GM12873 (cell line): Measurements from ENCODE around the gene CPEB3.

Experiments used
- TF ChIP-seq, protein P1 (sequence below): IDR thresholded peaks from 2 replicates; pipeline ENCODE4 v1.5.1; 2012; ENCODE audit warnings: low read depth, mild to moderate bottlenecking, moderate library complexity, low read length, control low read depth; ENCODE audit not compliant: insufficient read depth; ENCODE audit errors: missing control alignments

Gene CPEB3

DNA sequence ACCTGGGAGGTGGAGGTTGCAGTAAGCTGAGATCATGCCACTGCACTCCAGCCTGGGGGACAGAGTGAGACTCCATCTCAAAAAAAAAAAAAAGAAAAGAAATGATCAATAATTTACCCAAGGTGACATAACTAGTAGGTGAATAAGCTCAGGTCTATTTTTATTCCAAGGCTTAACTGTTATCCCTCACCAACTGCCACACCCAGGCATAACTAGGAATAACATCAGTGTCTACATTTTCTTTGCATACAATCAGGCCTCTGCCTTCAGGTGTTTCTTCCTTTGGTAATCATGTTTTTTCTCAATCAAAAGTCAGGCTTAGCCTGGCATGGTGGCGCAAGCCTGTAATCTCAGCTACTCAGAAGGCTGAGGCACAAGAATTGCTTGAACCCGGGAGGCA, 26.6 kb downstream of the CPEB3 start:
- TF ChIP-seq, protein P1, sequence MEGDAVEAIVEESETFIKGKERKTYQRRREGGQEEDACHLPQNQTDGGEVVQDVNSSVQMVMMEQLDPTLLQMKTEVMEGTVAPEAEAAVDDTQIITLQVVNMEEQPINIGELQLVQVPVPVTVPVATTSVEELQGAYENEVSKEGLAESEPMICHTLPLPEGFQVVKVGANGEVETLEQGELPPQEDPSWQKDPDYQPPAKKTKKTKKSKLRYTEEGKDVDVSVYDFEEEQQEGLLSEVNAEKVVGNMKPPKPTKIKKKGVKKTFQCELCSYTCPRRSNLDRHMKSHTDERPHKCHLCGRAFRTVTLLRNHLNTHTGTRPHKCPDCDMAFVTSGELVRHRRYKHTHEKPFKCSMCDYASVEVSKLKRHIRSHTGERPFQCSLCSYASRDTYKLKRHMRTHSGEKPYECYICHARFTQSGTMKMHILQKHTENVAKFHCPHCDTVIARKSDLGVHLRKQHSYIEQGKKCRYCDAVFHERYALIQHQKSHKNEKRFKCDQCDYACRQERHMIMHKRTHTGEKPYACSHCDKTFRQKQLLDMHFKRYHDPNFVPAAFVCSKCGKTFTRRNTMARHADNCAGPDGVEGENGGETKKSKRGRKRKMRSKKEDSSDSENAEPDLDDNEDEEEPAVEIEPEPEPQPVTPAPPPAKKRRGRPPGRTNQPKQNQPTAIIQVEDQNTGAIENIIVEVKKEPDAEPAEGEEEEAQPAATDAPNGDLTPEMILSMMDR: no peak

- TF ChIP-seq, protein P1: no peak
Measured at GRCh38 chr10:92263396-92263795, 27.5 kb downstream of the CPEB3 start.

GRCh38 chr10:92248566-92248965, 42.3 kb downstream of the CPEB3 start:
- TF ChIP-seq, protein P1: no peak

DNA sequence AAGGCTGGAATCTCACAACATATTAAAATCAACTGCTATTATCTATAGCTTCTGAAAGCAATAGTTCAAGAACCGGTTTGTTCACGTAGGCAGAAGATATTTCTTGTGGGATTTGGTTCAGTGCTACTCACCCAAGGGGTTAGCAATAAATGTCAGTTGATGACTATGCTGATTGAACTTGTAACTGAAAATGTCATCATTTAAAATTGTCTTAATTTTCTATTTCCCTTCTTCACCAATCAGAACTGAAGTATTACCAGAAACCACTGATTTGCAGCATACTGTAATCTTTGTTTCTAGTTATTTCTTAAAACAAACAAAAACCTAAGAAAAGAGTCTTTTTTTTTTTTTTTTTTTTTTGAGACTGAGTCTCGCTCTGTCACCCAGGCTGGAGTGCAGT, 46.1 kb downstream of the CPEB3 start:
- TF ChIP-seq, protein P1: no peak

DNA sequence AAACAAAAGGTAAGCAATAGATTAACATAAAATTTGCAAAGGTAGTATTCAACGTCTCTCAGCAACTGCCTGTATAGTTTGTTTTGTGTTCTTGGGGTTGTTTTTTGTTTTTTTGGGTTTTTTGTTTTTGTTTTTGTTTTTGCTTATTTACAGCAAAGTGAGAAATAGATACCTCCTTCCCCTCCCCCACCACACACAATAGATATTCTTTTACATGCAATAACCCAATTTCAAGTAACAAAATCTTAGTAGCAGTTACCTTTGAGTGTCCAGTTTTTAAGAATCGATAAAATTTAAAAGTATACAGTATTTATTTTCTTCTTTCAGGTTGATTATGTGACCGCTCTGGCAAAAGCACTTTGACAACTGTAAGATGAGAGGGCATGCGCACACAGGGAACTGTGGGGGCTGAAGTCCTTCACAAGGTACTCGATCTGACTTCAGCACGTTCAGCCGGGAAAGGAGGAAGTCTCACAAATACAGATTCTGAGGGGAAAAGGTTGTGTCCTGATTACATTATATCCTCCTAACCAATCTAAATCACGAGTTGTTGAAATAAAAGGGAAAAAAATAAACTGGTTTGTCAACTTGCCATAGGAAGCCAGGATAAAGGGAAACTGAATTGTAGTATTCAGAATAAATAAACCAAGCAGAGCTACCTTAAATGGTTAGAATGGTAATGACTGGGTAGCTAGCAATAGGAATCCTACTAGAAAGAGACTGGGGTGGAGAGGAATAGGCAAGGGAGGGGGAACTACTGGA, 47.8 kb downstream of the CPEB3 start:
- TF ChIP-seq, protein P1: no peak

GRCh38 chr10:92242380-92242779, 48.5 kb downstream of the CPEB3 start:
- TF ChIP-seq, protein P1: no peak

- TF ChIP-seq, protein P1: no peak
Measured at GRCh38 chr10:92241501-92241900, 49.4 kb downstream of the CPEB3 start.
